Renal pelvis (tissue), 4 donors: ENCODE results near the gene DENND1A. TPM values are rescaled to one million over a fixed set of nuclear protein-coding genes. Genes with fewer than 3 reads are reported as not detected.
"Not testable (repeated sequence)": the region's sequence is repeated elsewhere in the genome, so short reads cannot be mapped to it uniquely, and the experiment has no call there.

Experiments used
- DNase-seq: peaks from one replicate; pipeline ENCODE4 v3.0.0-alpha.2; 2013
- polyA plus RNA-seq, 3 donors: library from polyadenylated mRNA; unstranded; fragments of 120-200 nt; gene quantifications; one replicate each; pipeline ENCODE4 v1.2.1, GENCODE V29; 2013; ENCODE audit not compliant: insufficient read length in 3 of 3

The DENND1A gene
- polyA plus RNA-seq, 3 donors = 21.6 to 23.3 (median 22.8) TPM

- no peak for DNase-seq
Measured at GRCh38 chr9:123924727-123925126, 5.2 kb downstream of the DENND1A start.

- no peak for DNase-seq
Measured at GRCh38 chr9:123923884-123924283, 6.0 kb downstream of the DENND1A start.

GRCh38 chr9:123923377-123923776 lies 6.5 kb downstream of the DENND1A start:
- DNase-seq = no peak

- DNase-seq = no peak
Measured at GRCh38 chr9:123922911-123923310, 7.0 kb downstream of the DENND1A start.

- no peak for DNase-seq
Measured at GRCh38 chr9:123922431-123922830, 7.5 kb downstream of the DENND1A start.

GRCh38 chr9:123914517-123915196 lies 15.3 kb downstream of the DENND1A start:
- DNase-seq = no peak

GRCh38 chr9:123912167-123912897 lies 17.6 kb downstream of the DENND1A start:
- DNase-seq = no peak

GRCh38 chr9:123911024-123911423 lies 18.9 kb downstream of the DENND1A start:
- no peak for DNase-seq

GRCh38 chr9:123909192-123909591 lies 20.7 kb downstream of the DENND1A start:
- not testable (repeated sequence) for DNase-seq

- DNase-seq = not testable (repeated sequence)
Measured at GRCh38 chr9:123903550-123903949, 26.4 kb downstream of the DENND1A start.

GRCh38 chr9:123894822-123895221 lies 35.1 kb downstream of the DENND1A start:
- DNase-seq = no peak

- DNase-seq = no peak
Measured at GRCh38 chr9:123893831-123894460, 36.0 kb downstream of the DENND1A start.

- no peak for DNase-seq
Measured at GRCh38 chr9:123893115-123893514, 36.8 kb downstream of the DENND1A start.

- no peak for DNase-seq
Measured at GRCh38 chr9:123887837-123888236, 42.1 kb downstream of the DENND1A start.

- DNase-seq = not testable (repeated sequence)
Measured at GRCh38 chr9:123885834-123886233, 44.1 kb downstream of the DENND1A start.

- no peak for DNase-seq
Measured at GRCh38 chr9:123883634-123884033, 46.3 kb downstream of the DENND1A start.

GRCh38 chr9:123881604-123882003 lies 48.3 kb downstream of the DENND1A start:
- DNase-seq = no peak

- no peak for DNase-seq
Measured at GRCh38 chr9:123880420-123880819, 49.5 kb downstream of the DENND1A start.

GRCh38 chr9:123876750-123877149 lies 53.2 kb downstream of the DENND1A start:
- no peak for DNase-seq

GRCh38 chr9:123872710-123873109 lies 57.2 kb downstream of the DENND1A start:
- DNase-seq = no peak

- peak; percentile 34 for DNase-seq
Measured at GRCh38 chr9:123871781-123872180, 58.1 kb downstream of the DENND1A start.

GRCh38 chr9:123868002-123868401 lies 61.9 kb downstream of the DENND1A start:
- no peak for DNase-seq

GRCh38 chr9:123867034-123867433 lies 62.9 kb downstream of the DENND1A start:
- DNase-seq = no peak
